ENCODE measurements around the gene DHRS9.

- no peak for TF ChIP-seq ZFP30 (CRISPR knock-in tag; IDR thresholded peaks at IDR 0.05)
- TF ChIP-seq, protein P1, sequence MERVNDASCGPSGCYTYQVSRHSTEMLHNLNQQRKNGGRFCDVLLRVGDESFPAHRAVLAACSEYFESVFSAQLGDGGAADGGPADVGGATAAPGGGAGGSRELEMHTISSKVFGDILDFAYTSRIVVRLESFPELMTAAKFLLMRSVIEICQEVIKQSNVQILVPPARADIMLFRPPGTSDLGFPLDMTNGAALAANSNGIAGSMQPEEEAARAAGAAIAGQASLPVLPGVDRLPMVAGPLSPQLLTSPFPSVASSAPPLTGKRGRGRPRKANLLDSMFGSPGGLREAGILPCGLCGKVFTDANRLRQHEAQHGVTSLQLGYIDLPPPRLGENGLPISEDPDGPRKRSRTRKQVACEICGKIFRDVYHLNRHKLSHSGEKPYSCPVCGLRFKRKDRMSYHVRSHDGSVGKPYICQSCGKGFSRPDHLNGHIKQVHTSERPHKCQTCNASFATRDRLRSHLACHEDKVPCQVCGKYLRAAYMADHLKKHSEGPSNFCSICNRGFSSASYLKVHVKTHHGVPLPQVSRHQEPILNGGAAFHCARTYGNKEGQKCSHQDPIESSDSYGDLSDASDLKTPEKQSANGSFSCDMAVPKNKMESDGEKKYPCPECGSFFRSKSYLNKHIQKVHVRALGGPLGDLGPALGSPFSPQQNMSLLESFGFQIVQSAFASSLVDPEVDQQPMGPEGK (CRISPR knock-in tag; IDR thresholded peaks at IDR 0.05; ENCODE audit: borderline replicate concordance): no peak
- TF ChIP-seq, protein P2, sequence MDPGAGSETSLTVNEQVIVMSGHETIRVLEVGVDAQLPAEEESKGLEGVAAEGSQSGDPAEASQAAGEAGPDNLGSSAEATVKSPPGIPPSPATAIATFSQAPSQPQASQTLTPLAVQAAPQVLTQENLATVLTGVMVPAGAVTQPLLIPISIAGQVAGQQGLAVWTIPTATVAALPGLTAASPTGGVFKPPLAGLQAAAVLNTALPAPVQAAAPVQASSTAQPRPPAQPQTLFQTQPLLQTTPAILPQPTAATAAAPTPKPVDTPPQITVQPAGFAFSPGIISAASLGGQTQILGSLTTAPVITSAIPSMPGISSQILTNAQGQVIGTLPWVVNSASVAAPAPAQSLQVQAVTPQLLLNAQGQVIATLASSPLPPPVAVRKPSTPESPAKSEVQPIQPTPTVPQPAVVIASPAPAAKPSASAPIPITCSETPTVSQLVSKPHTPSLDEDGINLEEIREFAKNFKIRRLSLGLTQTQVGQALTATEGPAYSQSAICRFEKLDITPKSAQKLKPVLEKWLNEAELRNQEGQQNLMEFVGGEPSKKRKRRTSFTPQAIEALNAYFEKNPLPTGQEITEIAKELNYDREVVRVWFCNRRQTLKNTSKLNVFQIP (CRISPR knock-in tag; IDR thresholded peaks at IDR 0.05; ENCODE audit: borderline replicate concordance, low read depth): no peak
- no peak for TF ChIP-seq ZFP3 (CRISPR knock-in tag; IDR thresholded peaks at IDR 0.05)
- TF ChIP-seq TOX (CRISPR knock-in tag; IDR thresholded peaks at IDR 0.05; ENCODE audit: borderline replicate concordance): no peak
- TF ChIP-seq RARB (CRISPR knock-in tag; IDR thresholded peaks at IDR 0.05): no peak
- TF ChIP-seq, protein P3, sequence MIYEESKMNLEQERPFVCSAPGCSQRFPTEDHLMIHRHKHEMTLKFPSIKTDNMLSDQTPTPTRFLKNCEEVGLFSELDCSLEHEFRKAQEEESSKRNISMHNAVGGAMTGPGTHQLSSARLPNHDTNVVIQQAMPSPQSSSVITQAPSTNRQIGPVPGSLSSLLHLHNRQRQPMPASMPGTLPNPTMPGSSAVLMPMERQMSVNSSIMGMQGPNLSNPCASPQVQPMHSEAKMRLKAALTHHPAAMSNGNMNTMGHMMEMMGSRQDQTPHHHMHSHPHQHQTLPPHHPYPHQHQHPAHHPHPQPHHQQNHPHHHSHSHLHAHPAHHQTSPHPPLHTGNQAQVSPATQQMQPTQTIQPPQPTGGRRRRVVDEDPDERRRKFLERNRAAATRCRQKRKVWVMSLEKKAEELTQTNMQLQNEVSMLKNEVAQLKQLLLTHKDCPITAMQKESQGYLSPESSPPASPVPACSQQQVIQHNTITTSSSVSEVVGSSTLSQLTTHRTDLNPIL (CRISPR knock-in tag; IDR thresholded peaks at IDR 0.05; ENCODE audit: low read depth): no peak
- no peak for TF ChIP-seq ZNF565 (CRISPR knock-in tag; conservative IDR thresholded peaks at IDR 0.05; ENCODE audit: low read depth)
- no peak for TF ChIP-seq CSDC2 (CRISPR knock-in tag; IDR thresholded peaks at IDR 0.05)
- no peak for TF ChIP-seq TCF4 (CRISPR knock-in tag; IDR thresholded peaks at IDR 0.05; ENCODE audit: borderline replicate concordance)
Observed at GRCh38 chr2:169065864-169066517, 3.4 kb upstream of the DHRS9 start.

Measured in SK-N-SH treated with all-trans-retinoic acid at 6 μM for 48 hours (cell line).